Hepatocyte (in vitro differentiated cells): ENCODE results near the gene OR52I2. TPM values are rescaled to one million over a fixed set of nuclear protein-coding genes. Genes with fewer than 3 reads are reported as not detected.
A peak's percentile ranks its signal among the peaks of the same experiment; 100 is the strongest.

ENCODE experiments used
- DNase-seq: peaks from one replicate; pipeline ENCODE4 v3.0.0-alpha.2; 2016; ENCODE audit warnings: low spot score
- H2AFZ ChIP-seq: fragments of 200-600 bp; sonication (generic); 2 replicates; pipeline ENCODE4 v1.6.0; 2016; ENCODE audit warnings: antibody characterized with exemption, mild to moderate bottlenecking
- H3K27ac ChIP-seq: fragments of 200-600 bp; sonication (generic); 2 replicates; pipeline ENCODE4 v1.5.1; 2016; ENCODE audit warnings: mild to moderate bottlenecking
- H3K27me3 ChIP-seq: fragments of 200-600 bp; sonication (generic); 2 replicates; pipeline ENCODE4 v1.6.1; 2016
- H3K36me3 ChIP-seq: fragments of 200-600 bp; sonication (generic); replicated peaks from 2 replicates; pipeline ENCODE4 v1.5.1; 2016; ENCODE audit warnings: low read depth; ENCODE audit not compliant: insufficient read depth
- H3K4me1 ChIP-seq: fragments of 200-600 bp; sonication (generic); 2 replicates; pipeline ENCODE4 v1.5.1; 2016; ENCODE audit warnings: mild to moderate bottlenecking, moderate library complexity; ENCODE audit not compliant: insufficient read depth
- H3K4me2 ChIP-seq: fragments of 200-600 bp; sonication (generic); 2 replicates; pipeline ENCODE4 v1.6.0; 2016
- H3K4me3 ChIP-seq: fragments of 200-600 bp; sonication (generic); 2 replicates; pipeline ENCODE4 v1.5.1; 2016; ENCODE audit warnings: mild to moderate bottlenecking
- H3K79me2 ChIP-seq: fragments of 200-600 bp; sonication (generic); 2 replicates; pipeline ENCODE4 v1.6.0; 2017; ENCODE audit warnings: mild to moderate bottlenecking
- H3K9me2 ChIP-seq: fragments of 200-600 bp; sonication (generic); replicated peaks from 2 replicates; pipeline ENCODE4 v1.6.0; 2017; ENCODE audit warnings: mild to moderate bottlenecking; ENCODE audit not compliant: insufficient read depth
- H3K9me3 ChIP-seq: fragments of 200-600 bp; sonication (generic); 2 replicates; pipeline ENCODE4 v1.5.1; 2016; ENCODE audit warnings: low read depth, mild to moderate bottlenecking
- H4K20me1 ChIP-seq: fragments of 200-600 bp; sonication (generic); 2 replicates; pipeline ENCODE4 v1.6.0; 2016; ENCODE audit warnings: mild to moderate bottlenecking; ENCODE audit not compliant: insufficient read depth, poor library complexity, severe bottlenecking
- CTCF ChIP-seq: fragments of 200-600 bp; sonication (generic); IDR thresholded peaks from 2 replicates; pipeline ENCODE4 v1.5.1; 2016; ENCODE audit warnings: antibody characterized with exemption, mild to moderate bottlenecking; ENCODE audit not compliant: poor library complexity
- EZH2 ChIP-seq: fragments of 200-600 bp; sonication (generic); IDR thresholded peaks from 2 replicates; pipeline ENCODE4 v1.6.1; 2016; ENCODE audit warnings: antibody characterized with exemption, mild to moderate bottlenecking, borderline replicate concordance
- EZH2phosphoT487 ChIP-seq: fragments of 200-600 bp; sonication (generic); IDR thresholded peaks from one replicate; pipeline ENCODE4 v1.6.1; 2018; ENCODE audit warnings: antibody characterized with exemption, mild to moderate bottlenecking, low read depth, moderate library complexity; ENCODE audit not compliant: unreplicated experiment, severe bottlenecking
- WGBS: methylation state at CpG from one replicate; pipeline ENCODE4 v1.1.6; 2016; ENCODE audit warnings: low lambda C conversion rate; ENCODE audit errors: missing lambda C conversion rate; 5-methylcytosine and 5-hydroxymethylcytosine counted together
- polyA plus RNA-seq: library from polyadenylated mRNA; unstranded; fragments of >200 nt; fragmentation: Nextera tagmentation; extraction: Ambion mirVana; gene quantifications from 2 replicates; pipeline ENCODE4 v1.2.1, GENCODE V29; 2016
- total RNA-seq: library from RNA; depleted of rRNA; stranded (reverse); fragments of >200 nt; gene quantifications from 2 replicates; pipeline ENCODE4 v1.2.3, GENCODE V29; 2014

Gene OR52I2
- total and polyA plus RNA-seq, 2 experiments from 2014 or later: not detected

DNA sequence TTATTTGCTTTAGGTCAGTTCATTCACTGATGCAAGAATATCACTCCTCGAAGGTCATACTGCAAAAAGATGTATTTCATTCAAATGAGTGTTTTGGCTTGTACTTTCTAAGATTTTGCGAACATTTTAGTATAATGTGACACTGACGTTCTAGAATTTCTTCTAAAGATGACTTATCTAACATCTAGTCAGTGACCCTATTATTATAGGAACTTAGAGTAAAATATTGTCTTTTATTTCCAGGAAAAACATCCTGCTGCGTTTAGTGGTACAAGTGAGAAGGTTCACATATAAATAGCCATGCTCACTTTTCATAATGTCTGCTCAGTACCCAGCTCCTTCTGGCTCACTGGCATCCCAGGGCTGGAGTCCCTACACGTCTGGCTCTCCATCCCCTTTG lies 36.7 kb upstream of the OR52I2 start, which contains the start of gene OR52M1:
TSS of gene OR52M1 (plus strand) at position 301 of the 400 bp plus-strand sequence. CDS start at position 301, 0 bp downstream.
- Histone ChIP-seq H3K27ac (no peak within 1 kb of the TSS), H3K4me3 (no peak within 1 kb of the TSS), H3K9me3 (no peaks in the 10 kb centered on the region), H4K20me1 (no peaks in the 10 kb centered on the region), H3K4me2 (no peak within 1 kb of the TSS), H3K36me3 (no peaks in the 10 kb centered on the region), H3K27me3 (no peaks in the 10 kb centered on the region), H3K9me2 (no peaks in the 10 kb centered on the region), H3K79me2 (no peaks in the 10 kb centered on the region), H3K4me1 (peaks cover 10% of the 10 kb centered on the region), H2AFZ (no peak within 1 kb of the TSS)
- TF ChIP-seq EZH2phosphoT487 (no peak), EZH2 (no peak), CTCF (no peak)
- no peak for DNase-seq
- 91% methylated on average over 5 of the region's 5 CpGs for WGBS

DNA sequence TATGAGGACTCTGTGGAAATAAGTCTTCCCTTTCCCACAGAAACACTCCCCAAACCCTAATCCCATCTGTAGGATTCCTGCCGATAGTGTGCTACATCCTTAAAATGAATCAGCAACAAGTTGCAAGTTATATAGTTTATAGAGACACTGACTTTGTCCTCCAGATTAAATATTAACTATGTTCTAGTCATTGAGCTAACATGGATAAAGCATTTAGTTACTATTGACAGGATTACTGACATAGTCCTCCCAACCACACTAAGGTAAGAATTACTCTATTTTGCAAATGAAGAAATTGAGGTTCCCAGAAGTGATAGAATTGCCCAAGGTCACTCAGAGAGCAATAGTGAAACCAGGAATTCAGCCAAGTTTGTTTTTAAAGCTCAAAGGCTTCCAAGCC lies 34.7 kb upstream of the OR52I2 start:
- Histone ChIP-seq H3K9me2 (no peaks in the 10 kb centered on the region), H3K27ac (peak overlapping the region; percentile 60), H3K4me2 (peak overlapping the region; percentile 32), H3K27me3 (no peaks in the 10 kb centered on the region), H4K20me1 (no peaks in the 10 kb centered on the region), H3K36me3 (no peaks in the 10 kb centered on the region), H3K9me3 (no peaks in the 10 kb centered on the region), H3K4me1 (peaks cover 10% of the 10 kb centered on the region), H3K79me2 (no peaks in the 10 kb centered on the region), H3K4me3 (no peak overlapping the region), H2AFZ (no peak overlapping the region)
- DNase-seq: no peak
- TF ChIP-seq CTCF: no peak
- TF ChIP-seq EZH2phosphoT487: no peak
- TF ChIP-seq EZH2: no peak
- 52% methylated on average over 1 of the region's 1 CpG for WGBS

GRCh38 chr11:4547416-4547815 lies 34.1 kb upstream of the OR52I2 start:
- Histone ChIP-seq H3K4me3 (no peak overlapping the region), H3K4me2 (peak overlapping the region; percentile 18), H3K4me1 (peaks cover 10% of the 10 kb centered on the region), H3K9me2 (no peaks in the 10 kb centered on the region), H3K36me3 (no peaks in the 10 kb centered on the region), H3K9me3 (no peaks in the 10 kb centered on the region), H2AFZ (no peak overlapping the region), H3K27ac (peak overlapping the region; percentile 60), H3K79me2 (no peaks in the 10 kb centered on the region), H4K20me1 (no peaks in the 10 kb centered on the region), H3K27me3 (no peaks in the 10 kb centered on the region)
- 53% methylated on average over 4 of the region's 4 CpGs for WGBS
- DNase-seq: no peak
- TF ChIP-seq CTCF (no peak), EZH2 (no peak), EZH2phosphoT487 (no peak)
